Suprapubic skin (tissue), 4 donors: ENCODE data around the gene USP17L18. TPM values are rescaled to one million over a fixed set of nuclear protein-coding genes. Genes with fewer than 3 reads are reported as not detected.
A peak's percentile ranks its signal among the peaks of the same experiment; 100 is the strongest.
"Not testable (repeated sequence)": the region's sequence is repeated elsewhere in the genome, so short reads cannot be mapped to it uniquely, and the experiment has no call there.

Experiments used
- DNase-seq, 2 donors: peaks; one replicate each; pipeline ENCODE4 v3.0.0-alpha.2; 2019; ENCODE audit warnings: low spot score in 2 of 2
- H3K27ac ChIP-seq: fragments of 200-600 bp; sonication (generic); one replicate; pipeline ENCODE4 v1.5.1; 2019
- H3K27me3 ChIP-seq: fragments of 200-600 bp; sonication (generic); one replicate; pipeline ENCODE4 v1.5.1; 2019
- H3K36me3 ChIP-seq: fragments of 200-600 bp; sonication (generic); one replicate; pipeline ENCODE4 v1.5.1; 2019
- H3K4me1 ChIP-seq: fragments of 200-600 bp; sonication (generic); one replicate; pipeline ENCODE4 v1.5.1; 2019
- H3K4me3 ChIP-seq: fragments of 200-600 bp; sonication (generic); one replicate; pipeline ENCODE4 v1.5.1; 2019; ENCODE audit warnings: mild to moderate bottlenecking
- H3K9me3 ChIP-seq: fragments of 200-600 bp; sonication (generic); one replicate; pipeline ENCODE4 v1.5.1; 2019
- WGBS: methylation state at CpG from one replicate; pipeline ENCODE4 v1.1.5; 2018; 5-methylcytosine and 5-hydroxymethylcytosine counted together
- total RNA-seq, 4 donors: library from RNA; depleted of rRNA; stranded (reverse); fragments of >200 nt; gene quantifications; one replicate each; pipeline ENCODE4 v1.1.0, GENCODE V29; 2016

USP17L18 gene, protein sequence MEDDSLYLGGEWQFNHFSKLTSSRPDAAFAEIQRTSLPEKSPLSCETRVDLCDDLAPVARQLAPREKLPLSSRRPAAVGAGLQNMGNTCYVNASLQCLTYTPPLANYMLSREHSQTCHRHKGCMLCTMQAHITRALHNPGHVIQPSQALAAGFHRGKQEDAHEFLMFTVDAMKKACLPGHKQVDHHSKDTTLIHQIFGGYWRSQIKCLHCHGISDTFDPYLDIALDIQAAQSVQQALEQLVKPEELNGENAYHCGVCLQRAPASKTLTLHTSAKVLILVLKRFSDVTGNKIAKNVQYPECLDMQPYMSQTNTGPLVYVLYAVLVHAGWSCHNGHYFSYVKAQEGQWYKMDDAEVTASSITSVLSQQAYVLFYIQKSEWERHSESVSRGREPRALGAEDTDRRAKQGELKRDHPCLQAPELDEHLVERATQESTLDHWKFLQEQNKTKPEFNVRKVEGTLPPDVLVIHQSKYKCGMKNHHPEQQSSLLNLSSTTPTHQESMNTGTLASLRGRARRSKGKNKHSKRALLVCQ
- total RNA-seq, result not detected

DNA sequence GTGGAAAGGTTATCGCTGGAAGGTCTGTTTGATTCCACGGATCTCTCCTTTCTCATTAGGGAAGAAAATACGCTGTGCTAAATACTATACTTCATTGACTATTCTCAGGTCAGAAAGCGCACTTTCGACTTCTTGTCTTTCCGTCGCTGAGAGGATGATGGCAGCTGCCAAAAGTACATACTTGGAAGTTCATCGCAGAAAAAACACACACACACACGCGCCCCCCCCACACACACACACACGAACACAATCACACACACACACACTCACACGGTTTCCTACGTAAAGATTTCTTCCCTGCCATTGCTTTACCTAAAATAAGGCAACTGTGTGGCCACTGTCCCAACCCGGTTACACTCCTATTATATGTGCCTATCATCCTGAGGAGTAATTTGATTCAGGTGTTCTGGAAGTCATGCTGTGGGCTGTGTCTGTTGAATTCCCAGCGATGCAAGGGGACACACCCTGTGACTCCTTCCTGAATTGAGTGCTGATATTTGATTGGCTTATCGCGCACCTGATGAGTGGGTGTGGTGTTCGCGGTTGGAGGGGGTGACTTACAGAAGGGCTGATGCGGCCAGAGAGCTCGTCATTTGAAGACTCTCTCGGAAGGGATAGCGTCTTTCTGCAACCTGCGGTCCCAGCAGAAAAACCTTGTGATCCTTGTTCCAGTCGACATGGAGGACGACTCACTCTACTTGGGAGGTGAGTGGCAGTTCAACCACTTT is at the start of gene USP17L18:
Gene USP17L18, plus strand, starts transcription at position 678 of the 728 bp plus-strand sequence. Its CDS starts 0 bp downstream, at position 678.
- H3K4me1 ChIP-seq, H3K36me3 ChIP-seq, H3K27me3 ChIP-seq, H3K9me3 ChIP-seq, H3K4me3 ChIP-seq, H3K27ac ChIP-seq: not testable (repeated sequence)
- 91% methylated on average over 10 of the region's 26 CpGs for WGBS
- DNase-seq, result peak; percentile 64 to 91

DNA sequence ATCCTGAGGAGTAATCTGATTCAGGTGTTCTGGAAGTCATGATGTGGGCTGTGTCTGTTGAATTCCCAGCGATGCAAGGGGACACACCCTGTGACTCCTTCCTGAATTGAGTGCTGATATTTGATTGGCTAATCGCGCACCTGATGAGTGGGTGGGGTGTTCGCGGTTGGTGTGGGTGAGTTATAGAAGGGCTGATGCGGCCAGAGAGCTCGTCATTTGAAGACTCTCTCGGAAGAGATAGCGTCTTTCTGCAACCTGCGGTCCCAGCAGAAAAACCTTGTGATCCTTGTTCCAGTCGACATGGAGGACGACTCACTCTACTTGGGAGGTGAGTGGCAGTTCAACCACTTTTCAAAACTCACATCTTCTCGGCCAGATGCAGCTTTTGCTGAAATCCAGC is 38.1 kb upstream of the USP17L18 start, which contains the start of gene USP17L10:
Gene USP17L10, plus strand, starts transcription at position 301 of the 400 bp plus-strand sequence. Its CDS starts 0 bp downstream, at position 301.
- not testable (repeated sequence) for H3K4me3 ChIP-seq, H3K27me3 ChIP-seq, H3K27ac ChIP-seq, H3K36me3 ChIP-seq, H3K9me3 ChIP-seq, H3K4me1 ChIP-seq, DNase-seq
- WGBS, result no CpG with 5 or more reads among the region's 13 CpGs

DNA sequence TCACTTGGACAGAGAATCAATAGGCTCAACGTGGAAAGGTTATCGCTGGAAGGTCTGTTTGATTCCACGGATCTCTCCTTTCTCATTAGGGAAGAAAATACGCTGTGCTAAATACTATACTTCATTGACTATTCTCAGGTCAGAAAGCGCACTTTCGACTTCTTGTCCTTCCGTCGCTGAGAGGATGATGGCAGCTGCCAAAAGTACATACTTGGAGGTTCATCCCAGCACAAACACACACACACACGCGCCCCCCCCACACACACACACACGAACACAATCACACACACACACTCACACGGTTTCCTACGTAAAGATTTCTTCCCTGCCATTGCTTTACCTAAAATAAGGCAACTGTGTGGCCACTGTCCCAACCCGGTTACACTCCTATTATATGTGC is 33.7 kb upstream of the USP17L18 start:
- not testable (repeated sequence) for H3K36me3 ChIP-seq, H3K27me3 ChIP-seq, H3K4me1 ChIP-seq, H3K27ac ChIP-seq, H3K9me3 ChIP-seq, H3K4me3 ChIP-seq
- 77% methylated on average over 10 of the region's 14 CpGs for WGBS
- peak in 1 of 2 donors; percentile 60 for DNase-seq

DNA sequence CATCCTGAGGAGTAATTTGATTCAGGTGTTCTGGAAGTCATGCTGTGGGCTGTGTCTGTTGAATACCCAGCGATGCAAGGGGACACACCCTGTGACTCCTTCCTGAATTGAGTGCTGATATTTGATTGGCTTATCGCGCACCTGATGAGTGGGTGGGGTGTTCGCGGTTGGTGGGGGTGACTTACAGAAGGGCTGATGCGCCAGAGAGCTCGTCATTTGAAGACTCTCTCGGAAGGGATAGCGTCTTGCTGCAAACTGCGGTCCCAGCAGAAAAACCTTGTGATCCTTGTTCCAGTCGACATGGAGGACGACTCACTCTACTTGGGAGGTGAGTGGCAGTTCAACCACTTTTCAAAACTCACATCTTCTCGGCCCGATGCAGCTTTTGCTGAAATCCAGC is 33.3 kb upstream of the USP17L18 start, which contains the start of gene USP17L11:
Gene USP17L11, plus strand, starts transcription at position 301 of the 400 bp plus-strand sequence. Its CDS starts 0 bp downstream, at position 301.
- DNase-seq, H3K27ac ChIP-seq, H3K4me3 ChIP-seq, H3K36me3 ChIP-seq, H3K9me3 ChIP-seq, H3K27me3 ChIP-seq, H3K4me1 ChIP-seq: not testable (repeated sequence)
- WGBS, result no CpG with 5 or more reads among the region's 14 CpGs

DNA sequence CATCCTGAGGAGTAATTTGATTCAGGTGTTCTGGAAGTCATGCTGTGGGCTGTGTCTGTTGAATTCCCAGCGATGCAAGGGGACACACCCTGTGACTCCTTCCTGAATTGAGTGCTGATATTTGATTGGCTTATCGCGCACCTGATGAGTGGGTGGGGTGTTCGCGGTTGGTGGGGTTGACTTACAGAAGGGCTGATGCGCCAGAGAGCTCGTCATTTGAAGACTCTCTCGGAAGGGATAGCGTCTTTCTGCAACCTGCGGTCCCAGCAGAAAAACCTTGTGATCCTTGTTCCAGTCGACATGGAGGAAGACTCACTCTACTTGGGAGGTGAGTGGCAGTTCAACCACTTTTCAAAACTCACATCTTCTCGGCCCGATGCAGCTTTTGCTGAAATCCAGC is 28.6 kb upstream of the USP17L18 start, which contains the start of gene USP17L12:
Gene USP17L12, plus strand, starts transcription at position 301 of the 400 bp plus-strand sequence. Its CDS starts 0 bp downstream, at position 301.
- H3K4me3 ChIP-seq, H3K9me3 ChIP-seq, H3K4me1 ChIP-seq, H3K27ac ChIP-seq, H3K36me3 ChIP-seq, DNase-seq, H3K27me3 ChIP-seq: not testable (repeated sequence)
- WGBS, result no CpG with 5 or more reads among the region's 13 CpGs

DNA sequence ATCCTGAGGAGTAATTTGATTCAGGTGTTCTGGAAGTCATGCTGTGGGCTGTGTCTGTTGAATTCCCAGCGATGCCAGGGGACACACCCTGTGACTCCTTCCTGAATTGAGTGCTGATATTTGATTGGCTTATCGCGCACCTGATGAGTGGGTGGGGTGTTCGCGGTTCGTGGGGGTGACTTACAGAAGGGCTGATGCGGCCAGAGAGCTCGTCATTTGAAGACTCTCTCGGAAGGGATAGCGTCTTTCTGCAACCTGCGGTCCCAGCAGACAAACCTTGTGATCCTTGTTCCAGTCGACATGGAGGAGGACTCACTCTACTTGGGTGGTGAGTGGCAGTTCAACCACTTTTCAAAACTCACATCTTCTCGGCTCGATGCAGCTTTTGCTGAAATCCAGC is 23.8 kb upstream of the USP17L18 start, which contains the start of gene USP17L13:
Gene USP17L13, plus strand, starts transcription at position 301 of the 400 bp plus-strand sequence. Its CDS starts 0 bp downstream, at position 301.
- no CpG with 5 or more reads among the region's 14 CpGs for WGBS
- not testable (repeated sequence) for H3K27ac ChIP-seq, H3K4me1 ChIP-seq, H3K9me3 ChIP-seq, H3K27me3 ChIP-seq, DNase-seq, H3K4me3 ChIP-seq, H3K36me3 ChIP-seq

DNA sequence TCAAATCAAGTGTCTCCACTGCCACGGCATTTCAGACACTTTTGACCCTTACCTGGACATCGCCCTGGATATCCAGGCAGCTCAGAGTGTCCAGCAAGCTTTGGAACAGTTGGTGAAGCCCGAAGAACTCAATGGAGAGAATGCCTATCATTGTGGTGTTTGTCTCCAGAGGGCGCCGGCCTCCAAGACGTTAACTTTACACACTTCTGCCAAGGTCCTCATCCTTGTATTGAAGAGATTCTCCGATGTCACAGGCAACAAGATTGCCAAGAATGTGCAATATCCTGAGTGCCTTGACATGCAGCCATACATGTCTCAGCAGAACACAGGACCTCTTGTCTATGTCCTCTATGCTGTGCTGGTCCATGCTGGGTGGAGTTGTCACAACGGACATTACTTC is 18.2 kb upstream of the USP17L18 start:
- H3K27ac ChIP-seq, H3K4me3 ChIP-seq, H3K36me3 ChIP-seq, H3K27me3 ChIP-seq, H3K4me1 ChIP-seq, H3K9me3 ChIP-seq: not testable (repeated sequence)
- peak in 1 of 2 donors; percentile 60 for DNase-seq
- WGBS, result 100% methylated on average over 4 of the region's 8 CpGs

DNA sequence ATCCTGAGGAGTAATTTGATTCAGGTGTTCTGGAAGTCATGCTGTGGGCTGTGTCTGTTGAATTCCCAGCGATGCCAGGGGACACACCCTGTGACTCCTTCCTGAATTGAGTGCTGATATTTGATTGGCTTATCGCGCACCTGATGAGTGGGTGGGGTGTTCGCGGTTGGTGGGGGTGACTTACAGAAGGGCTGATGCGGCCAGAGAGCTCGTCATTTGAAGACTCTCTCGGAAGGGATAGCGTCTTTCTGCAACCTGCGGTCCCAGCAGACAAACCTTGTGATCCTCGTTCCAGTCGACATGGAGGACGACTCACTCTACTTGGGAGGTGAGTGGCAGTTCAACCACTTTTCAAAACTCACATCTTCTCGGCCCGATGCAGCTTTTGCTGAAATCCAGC is 14.3 kb upstream of the USP17L18 start, which contains the start of gene USP17L15:
Gene USP17L15, plus strand, starts transcription at position 301 of the 400 bp plus-strand sequence. Its CDS starts 0 bp downstream, at position 301.
- not testable (repeated sequence) for H3K4me1 ChIP-seq, H3K4me3 ChIP-seq, H3K9me3 ChIP-seq, H3K36me3 ChIP-seq, H3K27me3 ChIP-seq, DNase-seq, H3K27ac ChIP-seq
- WGBS, result no CpG with 5 or more reads among the region's 15 CpGs

DNA sequence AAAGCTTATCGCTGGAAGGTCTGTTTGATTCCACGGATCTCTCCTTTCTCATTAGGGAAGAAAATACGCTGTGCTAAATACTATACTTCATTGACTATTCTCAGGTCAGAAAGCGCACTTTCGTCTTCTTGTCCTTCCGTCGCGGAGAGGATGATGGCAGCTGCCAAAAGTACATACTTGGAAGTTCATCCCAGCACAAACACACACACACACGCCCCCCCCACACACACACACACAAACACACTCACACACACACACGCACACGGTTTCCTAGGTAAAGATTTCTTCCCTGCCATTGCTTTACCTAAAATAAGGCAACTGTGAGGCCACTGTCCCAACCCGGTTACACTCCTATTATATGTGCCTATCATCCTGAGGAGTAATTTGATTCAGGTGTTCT is 10.0 kb upstream of the USP17L18 start:
- not testable (repeated sequence) for H3K27me3 ChIP-seq, H3K4me3 ChIP-seq, H3K27ac ChIP-seq, H3K9me3 ChIP-seq, H3K36me3 ChIP-seq, H3K4me1 ChIP-seq
- WGBS, result no CpG with 5 or more reads among the region's 12 CpGs
- DNase-seq, result peak; percentile 10 to 78

DNA sequence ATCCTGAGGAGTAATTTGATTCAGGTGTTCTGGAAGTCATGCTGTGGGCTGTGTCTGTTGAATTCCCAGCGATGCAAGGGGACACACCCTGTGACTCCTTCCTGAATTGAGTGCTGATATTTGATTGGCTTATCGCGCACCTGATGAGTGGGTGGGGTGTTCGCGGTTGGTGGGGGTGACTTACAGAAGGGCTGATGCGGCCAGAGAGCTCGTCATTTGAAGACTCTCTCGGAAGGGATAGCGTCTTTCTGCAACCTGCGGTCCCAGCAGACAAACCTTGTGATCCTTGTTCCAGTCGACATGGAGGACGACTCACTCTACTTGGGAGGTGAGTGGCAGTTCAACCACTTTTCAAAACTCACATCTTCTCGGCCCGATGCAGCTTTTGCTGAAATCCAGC is 4.9 kb upstream of the USP17L18 start, which contains the start of gene USP17L17:
Gene USP17L17, plus strand, starts transcription at position 301 of the 400 bp plus-strand sequence. Its CDS starts 0 bp downstream, at position 301.
- not testable (repeated sequence) for H3K4me1 ChIP-seq, H3K27ac ChIP-seq, DNase-seq, H3K4me3 ChIP-seq, H3K9me3 ChIP-seq, H3K36me3 ChIP-seq, H3K27me3 ChIP-seq
- no CpG with 5 or more reads among the region's 14 CpGs for WGBS

DNA sequence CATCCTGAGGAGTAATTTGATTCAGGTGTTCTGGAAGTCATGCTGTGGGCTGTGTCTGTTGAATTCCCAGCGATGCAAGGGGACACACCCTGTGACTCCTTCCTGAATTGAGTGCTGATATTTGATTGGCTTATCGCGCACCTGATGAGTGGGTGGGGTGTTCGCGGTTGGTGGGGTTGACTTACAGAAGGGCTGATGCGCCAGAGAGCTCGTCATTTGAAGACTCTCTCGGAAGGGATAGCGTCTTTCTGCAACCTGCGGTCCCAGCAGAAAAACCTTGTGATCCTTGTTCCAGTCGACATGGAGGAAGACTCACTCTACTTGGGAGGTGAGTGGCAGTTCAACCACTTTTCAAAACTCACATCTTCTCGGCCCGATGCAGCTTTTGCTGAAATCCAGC is 4.6 kb downstream of the USP17L18 start, which contains the start of gene USP17L19:
Gene USP17L19, plus strand, starts transcription at position 301 of the 400 bp plus-strand sequence. Its CDS starts 0 bp downstream, at position 301.
- not testable (repeated sequence) for H3K27ac ChIP-seq, H3K4me1 ChIP-seq, DNase-seq, H3K36me3 ChIP-seq, H3K9me3 ChIP-seq, H3K4me3 ChIP-seq, H3K27me3 ChIP-seq
- WGBS, result no CpG with 5 or more reads among the region's 13 CpGs

DNA sequence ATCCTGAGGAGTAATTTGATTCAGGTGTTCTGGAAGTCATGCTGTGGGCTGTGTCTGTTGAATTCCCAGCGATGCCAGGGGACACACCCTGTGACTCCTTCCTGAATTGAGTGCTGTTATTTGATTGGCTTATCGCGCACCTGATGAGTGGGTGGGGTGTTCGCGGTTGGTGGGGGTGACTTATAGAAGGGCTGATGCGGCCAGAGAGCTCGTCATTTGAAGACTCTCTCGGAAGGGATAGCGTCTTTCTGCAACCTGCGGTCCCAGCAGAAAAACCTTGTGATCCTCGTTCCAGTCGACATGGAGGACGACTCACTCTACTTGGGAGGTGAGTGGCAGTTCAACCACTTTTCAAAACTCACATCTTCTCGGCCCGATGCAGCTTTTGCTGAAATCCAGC is 9.4 kb downstream of the USP17L18 start, which contains the start of gene USP17L20:
Gene USP17L20, plus strand, starts transcription at position 301 of the 400 bp plus-strand sequence. Its CDS starts 0 bp downstream, at position 301.
- not testable (repeated sequence) for H3K4me1 ChIP-seq, H3K9me3 ChIP-seq, H3K4me3 ChIP-seq, H3K27me3 ChIP-seq, DNase-seq, H3K36me3 ChIP-seq, H3K27ac ChIP-seq
- WGBS, result no CpG with 5 or more reads among the region's 15 CpGs

DNA sequence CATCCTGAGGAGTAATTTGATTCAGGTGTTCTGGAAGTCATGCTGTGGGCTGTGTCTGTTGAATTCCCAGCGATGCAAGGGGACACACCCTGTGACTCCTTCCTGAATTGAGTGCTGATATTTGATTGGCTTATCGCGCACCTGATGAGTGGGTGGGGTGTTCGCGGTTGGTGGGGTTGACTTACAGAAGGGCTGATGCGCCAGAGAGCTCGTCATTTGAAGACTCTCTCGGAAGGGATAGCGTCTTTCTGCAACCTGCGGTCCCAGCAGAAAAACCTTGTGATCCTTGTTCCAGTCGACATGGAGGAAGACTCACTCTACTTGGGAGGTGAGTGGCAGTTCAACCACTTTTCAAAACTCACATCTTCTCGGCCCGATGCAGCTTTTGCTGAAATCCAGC is 14.1 kb downstream of the USP17L18 start, which contains the start of gene USP17L21:
Gene USP17L21, plus strand, starts transcription at position 301 of the 400 bp plus-strand sequence. Its CDS starts 0 bp downstream, at position 301.
- not testable (repeated sequence) for H3K4me3 ChIP-seq, H3K27me3 ChIP-seq, H3K9me3 ChIP-seq, DNase-seq, H3K27ac ChIP-seq, H3K36me3 ChIP-seq, H3K4me1 ChIP-seq
- no CpG with 5 or more reads among the region's 13 CpGs for WGBS
